ENCODE data around the gene TSPAN32. TPM values are rescaled to one million over a fixed set of nuclear protein-coding genes. Genes with fewer than 3 reads are reported as not detected.

The TSPAN32 gene
- total and polyA plus RNA-seq, 5 donors from 2014 or later = 13.8 to 60.7 (median 43.0) TPM

DNA sequence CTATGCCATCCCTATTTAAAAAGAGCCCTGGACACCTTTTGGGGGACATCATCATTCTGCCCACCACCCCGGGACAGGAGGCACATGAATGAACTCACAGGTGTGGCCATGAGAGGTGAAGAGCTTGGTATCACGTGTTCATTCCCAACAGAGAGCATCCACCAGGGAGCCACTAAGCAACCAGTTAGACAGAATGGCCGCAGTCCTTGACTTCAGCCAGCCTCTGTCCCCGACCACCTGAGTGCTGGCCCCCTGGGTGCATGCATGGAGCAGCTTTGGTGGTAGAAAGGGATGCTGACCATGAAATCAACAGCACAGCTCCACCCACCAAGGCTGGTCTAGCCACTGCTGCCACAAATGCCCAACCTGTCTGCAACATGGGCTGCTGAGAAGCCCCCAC is 44.2 kb downstream of the TSPAN32 start:
- DNase-seq (no peak), ATAC-seq (ENCODE audit: low read depth in 2 of 2) (no peak)
- H3K36me3 ChIP-seq (ENCODE audit: control insufficient read depth, insufficient read depth, low read length) = no peaks in the 10 kb centered on the region
- H3K4me3 ChIP-seq (ENCODE audit: low read depth, low read length) = no peak overlapping the region
- peaks cover 0 to 23% (median 3%) of the 10 kb centered on the region in 7 donors for H3K9me3 Mint-ChIP-seq
- no peak overlapping the region for H3K4me3 Mint-ChIP-seq
- H3K36me3 Mint-ChIP-seq = peaks cover 14% of the 10 kb centered on the region
- H3K27ac ChIP-seq (ENCODE audit: insufficient read depth, low read length, poor library complexity, severe bottlenecking) = no peak overlapping the region
- H3K4me1 Mint-ChIP-seq = no peaks in the 10 kb centered on the region
- peaks cover under 1% of the 10 kb centered on the region for H3K27me3 Mint-ChIP-seq
- H3K9me3 ChIP-seq (ENCODE audit: control insufficient read depth in 2 of 2, low read length in 2 of 2) = peaks cover 6% of the 10 kb centered on the region in 2 experiments
- H3K27ac Mint-ChIP-seq = no peak overlapping the region
- no peaks in the 10 kb centered on the region for H3K27me3 ChIP-seq (ENCODE audit: control insufficient read depth, insufficient read depth, low read length)
- H3K4me1 ChIP-seq (ENCODE audit: control insufficient read depth, insufficient read depth, low read length, poor library complexity, severe bottlenecking) = no peaks in the 10 kb centered on the region

GRCh38 chr11:2346586-2347307 is 44.9 kb downstream of the TSPAN32 start:
- Mint-ChIP-seq H3K4me3 (no peak overlapping the region), H3K9me3 (peaks cover 0 to 23% (median 4%) of the 10 kb centered on the region in 7 donors), H3K4me1 (no peaks in the 10 kb centered on the region), H3K27ac (no peak overlapping the region), H3K36me3 (peaks cover 14% of the 10 kb centered on the region), H3K27me3 (peaks cover 5% of the 10 kb centered on the region)
- no peak for ATAC-seq (ENCODE audit: low read depth in 2 of 2)
- no peak overlapping the region for H3K27ac ChIP-seq (ENCODE audit: insufficient read depth, low read length, poor library complexity, severe bottlenecking)
- H3K9me3 ChIP-seq (ENCODE audit: control insufficient read depth in 2 of 2, low read length in 2 of 2) = peaks cover 6% of the 10 kb centered on the region in 2 experiments
- DNase-seq = no peak
- no peaks in the 10 kb centered on the region for H3K27me3 ChIP-seq (ENCODE audit: control insufficient read depth, insufficient read depth, low read length)
- no peaks in the 10 kb centered on the region for H3K4me1 ChIP-seq (ENCODE audit: control insufficient read depth, insufficient read depth, low read length, poor library complexity, severe bottlenecking)
- H3K4me3 ChIP-seq (ENCODE audit: low read depth, low read length) = no peak overlapping the region
- H3K36me3 ChIP-seq (ENCODE audit: control insufficient read depth, insufficient read depth, low read length) = no peaks in the 10 kb centered on the region

DNA sequence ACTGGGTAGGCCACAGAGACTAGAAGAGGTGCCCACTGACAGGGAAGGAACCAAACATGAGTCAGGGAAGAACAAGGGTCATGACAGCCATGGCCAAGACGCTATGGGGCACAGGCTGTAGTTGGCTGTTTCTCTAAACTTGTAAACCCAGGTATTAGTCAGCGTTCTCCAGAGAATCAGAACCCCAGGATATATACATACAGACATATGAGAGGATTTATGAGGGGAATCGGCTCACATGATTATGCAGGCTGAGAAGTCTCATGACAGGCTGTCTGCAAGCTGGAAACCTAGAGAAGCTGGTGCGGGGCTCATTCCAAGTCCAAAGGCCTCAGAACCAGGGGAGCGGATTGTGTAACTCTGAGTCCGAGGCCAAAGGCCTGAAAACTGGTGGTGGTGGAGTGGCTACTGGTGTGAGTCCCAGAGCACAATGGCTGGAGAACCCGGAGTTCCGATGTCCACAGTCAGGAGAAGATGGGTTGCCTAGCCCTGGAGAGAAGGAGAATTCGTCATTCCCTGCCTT is 45.6 kb downstream of the TSPAN32 start:
- Mint-ChIP-seq H3K9me3 (peaks cover 0 to 23% (median 3%) of the 10 kb centered on the region in 7 donors), H3K4me3 (no peak overlapping the region), H3K27ac (no peak overlapping the region), H3K36me3 (peaks cover 14% of the 10 kb centered on the region), H3K27me3 (peaks cover 5% of the 10 kb centered on the region), H3K4me1 (no peaks in the 10 kb centered on the region)
- Histone ChIP-seq H3K4me3 (ENCODE audit: low read depth, low read length) (no peak overlapping the region), H3K9me3 (ENCODE audit: control insufficient read depth in 2 of 2, low read length in 2 of 2) (peaks cover 6% of the 10 kb centered on the region in 2 experiments), H3K27me3 (ENCODE audit: control insufficient read depth, insufficient read depth, low read length) (no peaks in the 10 kb centered on the region), H3K27ac (ENCODE audit: insufficient read depth, low read length, poor library complexity, severe bottlenecking) (no peak overlapping the region), H3K4me1 (ENCODE audit: control insufficient read depth, insufficient read depth, low read length, poor library complexity, severe bottlenecking) (no peaks in the 10 kb centered on the region), H3K36me3 (ENCODE audit: control insufficient read depth, insufficient read depth, low read length) (no peaks in the 10 kb centered on the region)
- ATAC-seq (ENCODE audit: low read depth in 2 of 2) = no peak
- no peak for DNase-seq

- Mint-ChIP-seq H3K27me3 (peaks cover 5% of the 10 kb centered on the region), H3K4me3 (no peak overlapping the region), H3K27ac (no peak overlapping the region), H3K9me3 (peaks cover 0 to 23% (median 3%) of the 10 kb centered on the region in 7 donors), H3K36me3 (peaks cover 10% of the 10 kb centered on the region), H3K4me1 (no peaks in the 10 kb centered on the region)
- Histone ChIP-seq H3K36me3 (ENCODE audit: control insufficient read depth, insufficient read depth, low read length) (no peaks in the 10 kb centered on the region), H3K27me3 (ENCODE audit: control insufficient read depth, insufficient read depth, low read length) (no peaks in the 10 kb centered on the region), H3K9me3 (ENCODE audit: control insufficient read depth in 2 of 2, low read length in 2 of 2) (peaks cover 6% of the 10 kb centered on the region in 2 experiments), H3K4me3 (ENCODE audit: low read depth, low read length) (no peak overlapping the region), H3K27ac (ENCODE audit: insufficient read depth, low read length, poor library complexity, severe bottlenecking) (no peak overlapping the region), H3K4me1 (ENCODE audit: control insufficient read depth, insufficient read depth, low read length, poor library complexity, severe bottlenecking) (no peaks in the 10 kb centered on the region)
- no peak for DNase-seq
- no peak for ATAC-seq (ENCODE audit: low read depth in 2 of 2)
These were observed 47.2 kb downstream of the TSPAN32 start for GRCh38 chr11:2348986-2349385.

- H3K27ac Mint-ChIP-seq = no peak overlapping the region
- H3K27me3 ChIP-seq (ENCODE audit: control insufficient read depth, insufficient read depth, low read length) = no peaks in the 10 kb centered on the region
- no peaks in the 10 kb centered on the region for H3K36me3 Mint-ChIP-seq
- peaks cover 0 to 20% (median 3%) of the 10 kb centered on the region in 7 donors for H3K9me3 Mint-ChIP-seq
- H3K4me3 Mint-ChIP-seq = no peak overlapping the region
- no peak overlapping the region for H3K4me3 ChIP-seq (ENCODE audit: low read depth, low read length)
- peaks cover 5% of the 10 kb centered on the region for H3K27me3 Mint-ChIP-seq
- H3K36me3 ChIP-seq (ENCODE audit: control insufficient read depth, insufficient read depth, low read length) = no peaks in the 10 kb centered on the region
- no peak overlapping the region for H3K27ac ChIP-seq (ENCODE audit: insufficient read depth, low read length, poor library complexity, severe bottlenecking)
- H3K9me3 ChIP-seq (ENCODE audit: control insufficient read depth in 2 of 2, low read length in 2 of 2) = peaks cover 6% of the 10 kb centered on the region in 2 experiments
- H3K4me1 ChIP-seq (ENCODE audit: control insufficient read depth, insufficient read depth, low read length, poor library complexity, severe bottlenecking) = no peaks in the 10 kb centered on the region
- DNase-seq (no peak), ATAC-seq (ENCODE audit: low read depth in 2 of 2) (no peak)
- H3K4me1 Mint-ChIP-seq = no peaks in the 10 kb centered on the region
These were observed 49.9 kb downstream of the TSPAN32 start for GRCh38 chr11:2351701-2352100.

DNA sequence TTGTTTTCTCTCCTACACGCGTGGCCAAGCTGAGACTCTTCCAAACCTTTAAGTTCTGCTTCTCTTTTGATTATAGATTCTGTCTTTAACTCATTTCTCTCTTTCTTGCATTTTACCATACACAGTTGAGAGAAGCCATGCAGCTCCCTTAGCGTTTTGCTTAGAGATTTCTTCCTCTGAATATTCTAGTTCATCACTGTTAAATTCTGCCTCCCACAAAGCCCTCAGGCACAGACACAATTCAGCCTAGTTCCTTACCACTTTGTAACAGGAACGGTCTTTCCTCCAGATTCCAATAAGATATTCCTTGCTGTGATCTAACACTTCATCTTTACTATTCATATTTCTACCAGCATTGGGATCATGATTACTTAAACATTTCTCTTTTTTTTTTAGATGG is 50.6 kb downstream of the TSPAN32 start:
- ATAC-seq (ENCODE audit: low read depth in 2 of 2) = no peak
- H3K4me1 Mint-ChIP-seq = no peaks in the 10 kb centered on the region
- H3K4me3 ChIP-seq (ENCODE audit: low read depth, low read length) = no peak overlapping the region
- H3K27me3 ChIP-seq (ENCODE audit: control insufficient read depth, insufficient read depth, low read length) = no peaks in the 10 kb centered on the region
- no peak overlapping the region for H3K27ac ChIP-seq (ENCODE audit: insufficient read depth, low read length, poor library complexity, severe bottlenecking)
- no peaks in the 10 kb centered on the region for H3K4me1 ChIP-seq (ENCODE audit: control insufficient read depth, insufficient read depth, low read length, poor library complexity, severe bottlenecking)
- no peak overlapping the region for H3K27ac Mint-ChIP-seq
- DNase-seq = no peak
- peaks cover 0 to 17% (median 3%) of the 10 kb centered on the region in 7 donors for H3K9me3 Mint-ChIP-seq
- H3K27me3 Mint-ChIP-seq = peaks cover 5% of the 10 kb centered on the region
- H3K36me3 Mint-ChIP-seq = no peaks in the 10 kb centered on the region
- no peaks in the 10 kb centered on the region for H3K36me3 ChIP-seq (ENCODE audit: control insufficient read depth, insufficient read depth, low read length)
- peaks cover 6% of the 10 kb centered on the region in 2 experiments for H3K9me3 ChIP-seq (ENCODE audit: control insufficient read depth in 2 of 2, low read length in 2 of 2)
- no peak overlapping the region for H3K4me3 Mint-ChIP-seq

DNA sequence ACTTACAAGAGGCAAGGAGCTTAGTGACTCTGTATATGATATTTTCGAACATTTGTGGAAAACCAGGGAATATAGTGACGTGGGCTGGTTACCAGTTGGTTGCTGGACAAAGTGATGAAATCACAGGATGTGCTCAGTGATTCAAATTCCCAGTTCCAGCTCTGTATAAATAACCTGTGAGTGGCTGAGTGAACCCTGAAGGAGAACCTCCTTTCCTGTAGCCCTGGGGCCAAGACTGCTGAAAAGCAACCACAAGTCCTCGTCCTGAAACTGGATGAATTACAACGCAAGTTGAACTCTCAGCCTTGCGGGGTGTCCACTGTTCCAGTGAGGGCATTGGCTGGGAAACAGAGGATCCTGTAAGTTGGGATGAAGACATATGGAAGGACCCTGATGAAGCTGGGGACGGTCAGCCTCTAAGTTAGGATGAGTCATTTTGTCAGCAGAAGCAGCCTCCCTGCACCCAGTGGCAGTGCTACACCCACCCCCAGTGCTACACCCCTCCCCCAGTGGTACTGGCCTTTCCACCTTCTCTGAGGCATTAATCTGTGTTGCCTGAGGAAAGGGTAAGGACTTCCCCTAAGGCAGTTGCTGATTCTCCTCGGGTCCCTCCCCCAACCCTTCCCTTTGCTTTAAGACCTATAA is 53.3 kb downstream of the TSPAN32 start:
- H3K36me3 Mint-ChIP-seq = no peaks in the 10 kb centered on the region
- no peaks in the 10 kb centered on the region for H3K36me3 ChIP-seq (ENCODE audit: control insufficient read depth, insufficient read depth, low read length)
- no peak for ATAC-seq (ENCODE audit: low read depth in 2 of 2)
- H3K4me3 Mint-ChIP-seq = no peak overlapping the region
- peaks cover 0 to 3% (median 0%) of the 10 kb centered on the region in 7 donors for H3K9me3 Mint-ChIP-seq
- H3K27me3 Mint-ChIP-seq = peaks cover 5% of the 10 kb centered on the region
- H3K27me3 ChIP-seq (ENCODE audit: control insufficient read depth, insufficient read depth, low read length) = no peaks in the 10 kb centered on the region
- H3K4me1 ChIP-seq (ENCODE audit: control insufficient read depth, insufficient read depth, low read length, poor library complexity, severe bottlenecking) = no peaks in the 10 kb centered on the region
- no peaks in the 10 kb centered on the region for H3K4me1 Mint-ChIP-seq
- H3K4me3 ChIP-seq (ENCODE audit: low read depth, low read length) = no peak overlapping the region
- H3K27ac Mint-ChIP-seq = no peak overlapping the region
- no peak for DNase-seq
- no peak overlapping the region for H3K27ac ChIP-seq (ENCODE audit: insufficient read depth, low read length, poor library complexity, severe bottlenecking)
- no peaks in the 10 kb centered on the region for H3K9me3 ChIP-seq (ENCODE audit: control insufficient read depth in 2 of 2, low read length in 2 of 2)

Measured in CD4-positive, CD25-positive, alpha-beta regulatory T cell (primary cell).